Cerebellar nuclear complex (tissue), 1 donor: ENCODE data around the gene HTR1D.
"Not testable (repeated sequence)": the region's sequence is repeated elsewhere in the genome, so short reads cannot be mapped to it uniquely, and the experiment has no call there.

ENCODE experiments used
- DNase-seq, 2 experiments: peaks; one replicate each; lab custom pipeline; 2025; lab: John Stamatoyannopoulos, UW

HTR1D gene

DNA sequence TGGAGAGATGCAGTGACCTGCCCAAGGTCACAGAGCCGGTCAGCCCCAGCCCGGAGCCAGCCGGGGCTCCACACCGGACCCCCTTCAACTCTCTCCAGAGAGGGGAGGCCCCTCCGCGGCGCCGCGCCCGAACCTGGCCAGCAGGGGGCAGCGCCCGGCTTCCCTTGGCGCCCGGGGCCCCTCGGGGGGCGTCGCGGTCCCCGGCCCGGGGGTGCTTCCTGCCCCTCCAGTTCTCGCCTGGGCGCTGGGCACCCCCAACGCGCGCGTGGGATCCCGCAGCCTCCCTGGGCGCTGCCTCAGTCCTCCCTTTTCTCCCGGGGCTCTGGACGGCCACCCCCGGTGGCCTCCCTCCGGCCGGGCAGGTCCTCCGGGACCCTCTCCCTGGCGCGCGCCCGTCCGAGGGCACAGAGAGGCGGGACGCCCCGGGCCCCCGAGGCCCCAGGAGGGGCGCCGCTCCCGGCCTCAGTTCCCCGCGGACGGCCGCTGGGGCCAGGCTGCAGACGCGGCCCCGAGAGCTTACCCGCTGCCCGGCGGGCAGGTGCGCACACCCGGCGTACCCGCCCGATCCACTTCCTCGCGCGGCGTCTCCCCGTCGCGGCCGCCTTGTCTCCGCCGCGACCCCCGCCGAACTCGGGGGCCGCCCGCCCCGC, 406 bp downstream of the HTR1D start:
- DNase-seq: no peak

DNA sequence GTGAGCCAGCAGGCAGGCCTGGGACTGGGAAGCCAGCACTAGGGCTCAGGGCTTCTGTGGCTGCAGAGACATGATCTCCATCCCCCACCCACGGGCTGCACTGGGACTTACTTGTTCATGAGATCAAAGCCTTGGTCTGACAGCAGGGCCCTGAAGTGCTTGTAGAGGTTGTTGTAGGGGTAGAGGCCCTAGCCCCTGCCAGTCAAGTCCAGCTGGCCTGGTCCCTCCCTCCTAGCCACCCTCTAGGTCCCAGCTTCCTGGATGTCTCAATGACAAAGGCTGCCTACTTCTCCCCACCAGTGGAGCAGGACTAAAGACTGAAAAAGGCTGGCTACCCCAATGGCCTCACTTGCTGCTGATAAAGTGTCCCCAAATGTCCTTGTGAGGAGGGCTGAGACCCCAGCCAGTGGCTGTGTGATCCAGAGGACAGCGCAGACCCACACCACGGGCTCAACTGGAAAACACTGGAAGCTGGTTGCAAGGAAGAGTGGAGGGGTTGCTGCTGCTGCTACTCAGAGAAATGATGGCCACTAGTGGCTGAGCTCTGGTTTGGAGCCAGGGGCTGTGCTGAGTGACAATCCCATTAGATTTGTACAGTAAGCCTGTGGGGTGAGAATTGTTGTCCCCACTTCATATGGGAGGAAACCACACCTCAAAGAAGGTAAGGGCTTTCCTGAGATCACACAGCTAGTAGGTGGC, 1.4 kb downstream of the HTR1D start:
- no peak for DNase-seq

DNA sequence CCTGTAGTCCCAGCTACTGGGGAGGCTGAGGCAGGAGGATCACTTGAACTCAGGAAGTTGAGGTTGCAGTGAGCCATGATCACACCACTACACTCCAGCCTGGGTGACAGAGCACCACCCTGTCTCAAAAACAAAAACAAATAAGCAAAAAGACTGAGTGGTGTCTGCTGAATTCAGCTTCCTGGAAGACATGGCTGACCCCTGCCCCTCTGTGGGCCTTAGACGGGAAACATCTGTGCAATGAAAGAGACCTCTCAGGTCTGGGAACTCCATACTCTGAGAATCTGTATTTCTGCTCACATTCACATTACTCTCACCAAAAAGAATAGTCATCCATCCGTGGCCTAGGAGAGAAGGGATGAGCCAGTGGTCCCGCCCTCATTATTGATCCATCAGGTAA, 2.0 kb downstream of the HTR1D start:
- DNase-seq: no peak

DNA sequence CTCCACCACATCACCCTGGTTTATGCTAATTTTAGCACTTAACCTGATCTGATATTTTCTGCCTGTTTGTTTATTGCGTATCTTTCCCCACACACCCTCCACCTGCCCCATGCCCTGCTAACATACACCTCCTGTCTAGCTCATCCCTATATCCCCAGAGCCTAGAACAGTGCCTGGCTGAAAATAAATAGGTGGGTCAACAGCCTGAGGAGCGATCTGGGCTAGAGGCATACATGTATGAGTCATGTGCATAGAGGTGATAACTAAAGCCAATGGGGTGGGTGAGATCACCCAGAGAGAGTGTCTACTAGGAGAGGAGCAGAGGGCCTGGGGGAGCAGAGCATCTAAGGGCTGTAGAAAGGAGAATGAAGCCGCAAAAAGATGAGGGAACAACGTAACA, 2.7 kb downstream of the HTR1D start:
- DNase-seq: no peak

DNA sequence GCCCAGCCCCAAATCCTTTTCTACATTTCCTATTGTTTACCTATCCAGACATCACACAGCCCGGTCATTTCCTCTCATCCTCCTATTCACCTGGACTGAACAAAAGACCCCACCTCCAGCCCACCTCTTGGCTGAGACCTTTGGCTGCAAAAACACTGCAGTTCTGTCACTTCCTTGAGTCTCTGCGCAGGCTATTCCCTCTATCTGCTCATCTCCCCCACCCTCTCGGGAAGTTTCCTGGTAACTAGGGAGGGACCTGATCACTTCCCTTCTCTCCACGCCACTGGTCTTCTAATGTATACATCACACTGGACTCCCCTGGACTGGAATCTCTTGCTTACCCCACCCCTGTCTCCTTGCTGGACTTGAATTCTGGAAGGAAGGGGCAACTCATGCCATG, 5.3 kb downstream of the HTR1D start:
- DNase-seq: no peak

DNA sequence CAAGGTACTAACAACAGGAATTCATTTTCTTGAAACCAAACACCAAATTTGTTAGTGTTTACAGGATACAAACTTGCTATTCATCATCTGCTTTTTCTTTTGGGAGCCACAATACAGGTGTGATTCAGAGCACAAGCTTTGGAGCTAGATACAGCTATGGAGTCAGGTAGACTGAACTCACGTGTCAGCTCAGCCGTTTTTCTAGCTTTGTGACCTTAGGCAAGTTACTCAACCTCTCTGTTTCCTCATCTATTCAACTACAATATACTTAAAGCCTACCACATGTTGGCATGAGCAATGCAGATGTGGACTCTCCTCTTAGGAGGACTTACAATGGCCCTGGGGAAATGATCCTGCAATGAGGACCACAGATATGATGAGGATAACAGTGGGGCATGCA, 6.3 kb downstream of the HTR1D start:
- no peak for DNase-seq

DNA sequence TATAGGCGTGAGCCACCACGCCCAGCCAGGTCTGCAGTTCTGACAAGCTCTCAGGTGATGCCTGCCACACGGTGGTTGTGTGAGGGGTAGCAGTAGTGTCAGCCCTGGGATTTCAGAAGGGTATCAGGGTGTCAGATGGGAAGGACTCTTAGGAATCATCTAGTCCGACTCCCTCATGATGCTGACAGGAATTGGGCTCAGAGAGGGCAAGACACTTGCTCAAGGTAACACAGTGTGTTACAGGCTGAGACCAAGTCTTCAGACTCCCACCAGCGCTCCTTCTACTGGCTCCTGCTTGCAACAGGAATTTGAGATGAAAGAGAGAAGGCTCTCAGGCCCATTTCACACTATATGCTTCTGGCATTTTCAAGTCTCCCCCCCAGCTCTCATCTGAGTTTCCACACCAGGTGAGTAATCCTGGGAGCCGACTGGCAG, 6.9 kb downstream of the HTR1D start:
- no peak for DNase-seq

DNA sequence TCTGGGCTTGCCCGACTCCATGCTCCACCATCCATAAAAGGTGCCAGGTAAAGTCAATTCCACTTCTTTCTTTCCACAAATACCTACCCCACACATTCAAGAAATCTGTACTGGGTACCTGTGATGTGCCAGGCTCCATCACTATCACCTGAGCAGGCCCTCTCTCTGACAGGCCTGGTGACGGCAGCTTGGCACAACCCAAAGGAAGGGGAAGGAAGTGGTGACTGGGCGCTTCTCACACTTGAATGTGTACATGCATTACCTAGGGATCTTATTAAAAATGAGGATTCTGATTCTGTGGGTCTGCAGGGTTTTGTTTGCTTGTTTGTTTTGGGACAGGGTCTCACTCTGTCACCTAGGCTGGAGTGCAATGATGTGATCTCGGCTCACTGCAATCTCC, 7.5 kb downstream of the HTR1D start:
- no peak for DNase-seq

DNA sequence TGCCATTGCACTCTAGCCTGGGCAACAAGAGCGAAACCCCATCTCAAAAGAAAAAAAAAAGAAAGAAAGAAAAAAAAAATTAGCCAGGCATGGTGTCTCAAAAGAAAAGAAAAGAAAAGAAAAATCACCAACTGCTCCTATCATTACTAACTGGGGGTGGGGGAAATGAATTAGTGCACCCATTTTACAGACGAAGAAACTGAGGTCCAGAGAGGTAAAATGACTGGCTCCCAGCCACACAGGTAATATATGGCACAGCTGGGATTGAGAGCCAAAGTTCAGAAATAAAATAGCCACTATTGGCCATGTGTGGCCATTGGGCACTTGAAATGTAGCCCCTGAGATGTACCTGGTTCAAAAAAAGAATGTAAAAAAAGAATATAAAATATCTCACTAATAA, 8.8 kb downstream of the HTR1D start:
- DNase-seq: no peak

DNA sequence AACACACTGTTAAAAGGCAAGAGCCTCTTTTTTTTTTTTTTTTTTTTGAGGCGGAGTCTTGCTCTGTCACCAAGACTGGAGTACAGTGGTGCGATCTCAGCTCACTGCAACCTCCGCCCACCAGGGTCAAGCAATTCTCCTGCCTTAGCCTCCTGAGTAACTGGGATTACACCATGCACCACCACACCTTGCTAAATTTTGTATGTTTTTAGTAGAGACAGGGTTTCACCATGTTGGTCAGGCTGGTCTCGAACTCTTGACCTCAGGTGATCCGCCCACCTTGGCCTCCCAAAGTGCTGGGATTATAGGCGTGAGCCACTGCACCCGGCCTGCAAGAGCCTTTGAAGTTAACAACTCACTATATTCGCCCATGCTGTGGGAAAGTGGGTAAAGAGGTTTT, 9.6 kb downstream of the HTR1D start:
- not testable (repeated sequence) for DNase-seq

DNA sequence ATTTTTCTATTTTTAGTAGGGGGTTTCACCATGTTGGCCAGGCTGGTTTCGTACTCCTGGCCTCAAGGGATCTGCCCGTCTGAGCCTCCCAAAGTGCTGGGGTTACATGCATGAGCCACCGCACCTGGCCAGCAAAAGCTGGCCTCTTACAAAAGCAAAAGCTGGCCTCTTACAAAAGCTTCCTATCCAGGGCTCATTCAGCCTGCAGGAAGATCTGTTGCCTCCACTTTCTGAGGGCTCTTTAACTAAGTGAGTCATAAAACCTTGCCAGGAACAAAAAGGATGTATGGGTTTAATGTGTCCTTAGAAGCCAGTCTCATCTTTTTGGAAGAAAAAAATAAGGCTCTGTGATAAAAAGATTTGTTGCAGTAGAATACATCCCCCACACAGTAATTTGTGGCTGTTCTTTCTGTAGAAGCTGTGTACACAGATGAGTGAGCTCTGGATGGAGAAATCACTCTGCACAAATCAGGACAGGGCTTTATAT, 15.0 kb downstream of the HTR1D start:
- no peak for DNase-seq

DNA sequence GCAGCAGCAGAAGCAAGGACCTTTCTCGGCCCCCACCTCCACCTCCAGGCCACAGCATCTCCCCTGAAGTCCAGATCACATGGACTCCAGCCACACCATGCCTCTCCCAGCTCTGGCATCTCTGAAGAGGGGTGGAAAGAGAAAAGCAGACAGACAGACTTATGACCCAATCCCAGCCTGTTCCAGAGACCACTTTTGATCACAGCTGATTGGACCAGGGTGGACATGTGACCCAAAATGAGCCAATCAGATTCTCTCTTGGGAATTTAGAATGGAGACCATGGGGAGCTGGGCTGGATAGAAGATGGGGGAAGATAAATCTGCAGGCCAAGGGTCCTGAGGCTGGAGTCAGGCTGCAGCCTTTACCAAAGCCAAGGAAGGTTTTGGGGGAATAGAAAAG, 16.4 kb downstream of the HTR1D start:
- DNase-seq: no peak

DNA sequence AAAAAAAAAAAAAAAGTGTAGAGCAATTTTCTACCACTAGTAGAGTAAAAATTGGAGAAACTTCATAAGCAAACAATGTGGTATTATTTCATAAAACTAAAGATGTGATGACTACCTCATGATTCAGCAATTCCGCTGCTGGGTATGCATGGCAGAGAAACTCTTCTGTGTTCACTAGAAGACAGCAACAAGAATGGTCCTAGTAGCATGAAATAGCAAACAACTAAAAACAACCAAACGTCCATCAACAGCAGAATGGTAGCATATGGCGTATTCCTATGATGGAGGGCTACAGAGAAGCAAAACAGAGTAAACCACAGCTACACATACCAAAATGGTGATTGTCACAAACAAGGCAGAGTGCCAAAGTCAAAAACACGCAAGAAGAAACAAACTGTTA, 18.9 kb downstream of the HTR1D start:
- DNase-seq: no peak

DNA sequence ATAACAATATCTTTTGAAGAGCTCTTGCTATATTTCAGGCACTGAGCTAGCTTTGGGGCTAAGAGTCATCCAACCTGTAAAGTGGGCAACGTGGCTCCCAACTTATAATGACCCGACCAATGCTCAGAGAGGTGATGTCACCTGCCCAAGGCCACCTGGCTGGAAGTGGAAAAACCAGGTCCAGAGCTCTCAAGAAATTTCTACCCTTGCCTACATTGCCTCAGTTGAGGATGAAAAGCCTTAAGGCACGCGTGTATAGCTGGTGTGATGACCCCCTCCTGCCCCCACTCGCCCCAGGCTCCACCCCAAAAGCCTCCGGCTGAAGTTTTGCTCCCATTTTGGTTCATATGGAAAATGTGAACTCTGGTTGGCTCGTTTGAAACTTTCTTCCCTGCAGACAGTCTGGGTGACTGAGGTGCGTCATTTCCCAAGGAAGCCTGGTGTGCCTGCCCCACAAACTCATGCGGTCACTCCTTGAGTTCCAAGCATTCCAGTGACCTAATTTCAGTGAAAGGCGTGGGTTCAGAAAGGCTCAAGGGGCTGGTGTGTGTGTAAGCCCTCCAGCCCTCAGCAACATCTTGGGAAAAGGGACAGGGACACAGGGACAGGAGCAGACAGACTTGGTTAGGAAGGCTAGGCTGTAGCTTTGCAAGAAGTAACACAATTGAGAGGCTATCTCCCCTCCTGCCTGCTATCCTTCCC, 20.5 kb downstream of the HTR1D start:
- no peak for DNase-seq

DNA sequence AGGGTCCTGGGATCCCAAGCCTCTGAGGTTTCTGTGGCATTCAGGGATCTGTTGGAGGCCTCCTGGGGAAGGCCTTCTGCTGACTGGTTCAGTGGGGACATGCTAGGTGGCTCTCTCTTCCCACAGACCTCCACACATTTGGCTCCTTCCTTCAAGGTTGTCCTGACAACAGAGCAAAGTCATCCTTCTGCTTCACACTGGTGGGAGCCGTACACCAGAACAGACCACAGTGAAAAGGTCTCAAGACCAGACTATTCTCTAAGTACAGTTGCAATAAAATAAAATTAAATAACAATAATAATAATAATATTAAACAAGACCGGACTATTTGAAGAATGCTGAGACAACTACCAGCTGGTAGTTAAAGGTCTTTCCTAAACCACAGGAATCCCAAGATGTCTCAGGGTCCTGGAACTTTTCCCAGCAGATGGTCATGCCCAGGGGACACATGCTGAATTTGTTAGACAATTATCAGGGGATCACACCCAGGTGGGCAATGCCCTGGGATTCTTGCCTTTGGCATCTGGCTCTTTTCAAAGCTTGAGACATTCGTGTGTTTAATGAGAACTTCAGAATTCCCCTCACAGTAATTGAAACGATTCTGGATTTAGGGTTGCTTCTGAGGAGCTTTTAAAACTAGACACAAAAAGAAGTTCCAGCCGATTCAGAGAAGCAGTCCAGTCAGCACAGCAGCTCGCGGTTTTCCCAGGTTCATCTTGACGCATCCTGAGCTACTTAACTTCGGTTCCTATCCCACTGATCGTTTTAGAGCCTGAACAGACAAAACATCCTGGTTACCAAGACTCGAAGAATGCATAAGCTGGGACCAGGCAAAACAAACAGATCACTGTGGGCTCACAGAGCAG, 22.9 kb downstream of the HTR1D start:
- DNase-seq: no peak

DNA sequence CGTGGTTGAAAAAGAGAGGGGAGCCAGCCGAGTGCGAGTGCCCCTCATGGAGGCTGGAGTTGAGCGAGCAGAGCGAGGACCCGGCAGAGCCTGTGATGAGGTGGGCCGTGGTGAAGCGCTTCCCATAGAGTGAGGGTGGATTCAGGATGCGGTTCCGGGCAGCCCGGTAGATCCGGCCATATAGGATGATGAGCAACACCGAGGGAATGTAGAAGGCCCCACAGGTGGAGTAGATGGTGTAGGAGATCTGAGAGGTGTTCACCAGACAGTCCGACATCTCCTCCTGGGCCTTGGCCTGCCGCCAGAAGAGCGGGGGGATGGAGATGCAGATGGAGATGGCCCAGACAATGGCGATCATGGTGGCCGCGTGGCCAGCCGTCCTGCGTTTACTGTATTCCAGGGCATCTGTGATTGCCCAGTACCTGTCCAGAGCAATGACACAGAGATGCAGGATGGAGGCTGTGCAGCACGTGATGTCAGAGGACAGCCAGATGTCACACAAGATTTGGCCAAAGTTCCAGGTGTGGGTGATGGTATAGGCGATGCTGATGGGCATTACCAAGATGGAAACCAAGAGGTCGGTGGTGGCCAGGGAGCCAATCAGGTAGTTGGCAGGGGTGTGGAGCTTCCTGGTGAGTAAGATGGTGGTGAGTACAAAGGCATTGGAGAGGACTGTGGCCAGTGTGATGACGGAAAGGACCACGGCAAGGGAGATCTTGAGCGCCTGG, 23.7 kb downstream of the HTR1D start:
- no peak for DNase-seq

DNA sequence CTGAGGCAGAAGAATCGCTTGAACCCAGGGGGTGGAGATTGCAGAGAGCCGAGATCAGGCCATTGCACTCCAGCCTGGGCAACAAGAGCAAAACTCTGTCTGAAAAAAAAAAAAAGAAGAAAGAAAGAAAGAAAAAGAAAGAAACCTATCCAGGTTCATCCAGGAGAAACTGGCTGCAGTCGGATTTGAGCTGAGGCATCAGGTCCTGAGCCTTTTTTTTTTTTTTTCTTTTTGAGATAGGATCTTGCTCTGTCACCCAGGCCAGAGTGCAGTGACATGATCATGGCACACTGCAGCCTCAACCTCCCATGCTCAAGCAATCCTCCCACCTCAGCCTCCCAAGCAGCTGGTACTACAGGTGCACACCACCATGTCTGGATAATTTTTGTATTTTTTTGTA, 26.1 kb downstream of the HTR1D start:
- DNase-seq: no peak

DNA sequence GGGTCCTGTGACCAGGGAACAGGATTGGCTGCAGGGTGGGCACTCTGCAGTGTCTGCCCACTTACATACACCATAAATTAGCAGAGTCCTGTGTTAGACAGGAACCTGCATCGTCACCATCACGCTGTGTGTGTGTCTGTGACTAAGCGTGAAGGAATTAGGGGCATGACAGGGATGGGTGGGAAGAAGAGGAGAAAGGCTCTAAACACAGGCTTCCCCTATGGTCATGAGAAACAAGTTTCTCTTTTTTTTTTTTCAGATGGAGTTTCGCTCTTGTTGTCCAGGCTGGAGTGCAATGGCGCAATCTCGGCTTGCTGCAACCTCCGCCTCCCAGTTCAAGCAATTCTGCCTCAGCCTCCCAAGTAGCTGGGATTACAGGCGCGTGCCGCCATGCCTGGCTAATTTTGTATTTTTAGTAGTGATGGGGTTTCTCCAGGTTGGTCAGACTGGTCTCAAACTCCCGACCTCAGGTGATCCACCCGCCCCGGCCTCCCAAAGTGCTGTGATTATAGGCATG, 28.3 kb downstream of the HTR1D start:
- not testable (repeated sequence) for DNase-seq

DNA sequence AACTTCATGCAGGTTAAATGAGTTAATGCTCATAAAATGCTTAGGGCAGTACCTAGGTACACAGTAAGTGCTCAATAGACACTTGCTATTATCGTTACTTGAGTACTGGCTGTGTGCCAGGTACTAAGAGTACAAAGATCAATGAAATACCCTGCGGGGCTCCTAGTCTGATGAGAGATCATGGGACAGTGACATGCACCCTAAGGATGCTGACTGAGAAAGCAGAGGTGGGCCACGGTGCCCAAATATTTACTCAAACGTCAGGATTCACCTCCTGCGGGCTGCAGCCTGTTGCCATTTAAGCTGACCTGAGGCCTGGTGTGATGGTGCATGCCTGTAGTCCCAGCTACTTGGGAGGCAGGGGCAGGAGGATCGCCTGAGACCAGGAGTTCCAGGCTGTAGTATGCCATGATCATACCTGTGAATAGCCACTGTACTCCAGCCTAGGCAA, 28.8 kb downstream of the HTR1D start:
- DNase-seq: no peak

DNA sequence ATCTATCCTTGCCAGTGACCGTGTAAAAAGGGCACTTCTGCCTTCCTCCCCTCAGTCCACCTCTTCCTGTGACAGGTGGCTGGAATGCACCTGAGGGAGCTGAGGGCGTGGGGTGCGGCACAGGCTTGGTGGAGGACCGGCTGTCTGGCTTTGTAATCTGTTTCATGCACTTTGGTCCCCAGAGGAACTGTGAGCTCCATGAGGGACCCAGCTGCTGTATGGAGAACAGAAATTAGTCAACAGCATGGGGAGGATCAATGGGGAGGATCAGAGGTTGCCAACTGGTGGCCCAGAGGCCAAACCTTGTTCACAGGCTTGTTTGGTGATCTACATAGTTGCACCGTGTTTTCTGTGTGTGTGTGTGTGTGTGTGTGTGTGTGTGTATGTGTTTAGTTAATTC, 29.7 kb downstream of the HTR1D start:
- no peak for DNase-seq

DNA sequence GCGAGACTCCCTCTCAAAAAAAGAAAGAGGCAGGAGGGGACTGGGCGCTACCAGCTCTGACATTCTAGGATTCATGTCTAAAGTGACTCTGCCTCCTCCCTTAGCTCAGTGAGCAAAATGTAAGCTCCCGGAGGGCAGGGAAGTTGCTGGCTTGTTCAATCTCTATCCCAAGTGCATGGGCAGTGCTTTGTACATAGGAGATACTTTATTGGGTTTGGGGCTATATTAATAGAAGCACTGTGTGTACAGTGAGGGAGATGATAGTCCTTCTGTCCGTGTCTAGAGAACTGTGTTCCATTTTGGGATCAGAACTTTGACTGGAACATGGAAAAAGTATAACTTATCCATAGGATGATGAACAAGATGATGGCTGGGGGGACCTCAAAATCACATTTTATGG, 31.9 kb downstream of the HTR1D start:
- DNase-seq: no peak
